Activated naive CD8-positive, alpha-beta T cell treated with anti-CD3 and anti-CD28 coated beads for 36 hours (primary cell): Measurements from ENCODE around the gene MPST. TPM values are rescaled to one million over a fixed set of nuclear protein-coding genes. Genes with fewer than 3 reads are reported as not detected.

Experiments used
- total RNA-seq, 2 experiments: library from RNA; stranded (reverse); gene quantifications; one replicate each; pipeline ENCODE4 v1.2.3, GENCODE V29; 2021

MPST gene
- total RNA-seq, 2 experiments from 2014 or later: 5.5 to 5.6 TPM

Other genes with a start within 250 kb of the MPST start
- gene IFT27, start 243.6 kb upstream of the MPST start, total RNA-seq: 10 to 100 TPM; 17.3 to 18.2 TPM
- not detected for gene PVALB, start 202.7 kb upstream of the MPST start, total RNA-seq
- gene NCF4, start 158.7 kb upstream of the MPST start, total RNA-seq: 1 to 10 TPM; 2.3 to 2.5 TPM
- gene CSF2RB, start 106.1 kb upstream of the MPST start, total RNA-seq: under 1 TPM; 0.14 to 0.31 TPM
- under 1 TPM; 0.68 to 0.80 TPM for gene TST, start 295 bp upstream of the MPST start, total RNA-seq
- gene KCTD17, start 32.0 kb downstream of the MPST start, total RNA-seq: 10 to 100 TPM; 22.9 to 25.4 TPM
- gene TMPRSS6, start 90.0 kb downstream of the MPST start, total RNA-seq: 1 to 10 TPM; 1.8 to 2.0 TPM
- gene IL2RB, start 130.2 kb downstream of the MPST start, total RNA-seq: 100 to 1,000 TPM; 148 to 149 TPM
- 1 to 10 TPM; 2.7 to 3.2 TPM for gene C1QTNF6, start 168.5 kb downstream of the MPST start, total RNA-seq
- 1 to 10 TPM; 7.1 to 7.4 TPM for gene SSTR3, start 192.7 kb downstream of the MPST start, total RNA-seq
- gene RAC2, start 224.5 kb downstream of the MPST start, total RNA-seq: 100 to 1,000 TPM; 518 to 528 TPM